Measurements from ENCODE around the gene ARPIN.
"Not testable (repeated sequence)": the region's sequence is repeated elsewhere in the genome, so short reads cannot be mapped to it uniquely, and the experiment has no call there.

ARPIN gene

DNA sequence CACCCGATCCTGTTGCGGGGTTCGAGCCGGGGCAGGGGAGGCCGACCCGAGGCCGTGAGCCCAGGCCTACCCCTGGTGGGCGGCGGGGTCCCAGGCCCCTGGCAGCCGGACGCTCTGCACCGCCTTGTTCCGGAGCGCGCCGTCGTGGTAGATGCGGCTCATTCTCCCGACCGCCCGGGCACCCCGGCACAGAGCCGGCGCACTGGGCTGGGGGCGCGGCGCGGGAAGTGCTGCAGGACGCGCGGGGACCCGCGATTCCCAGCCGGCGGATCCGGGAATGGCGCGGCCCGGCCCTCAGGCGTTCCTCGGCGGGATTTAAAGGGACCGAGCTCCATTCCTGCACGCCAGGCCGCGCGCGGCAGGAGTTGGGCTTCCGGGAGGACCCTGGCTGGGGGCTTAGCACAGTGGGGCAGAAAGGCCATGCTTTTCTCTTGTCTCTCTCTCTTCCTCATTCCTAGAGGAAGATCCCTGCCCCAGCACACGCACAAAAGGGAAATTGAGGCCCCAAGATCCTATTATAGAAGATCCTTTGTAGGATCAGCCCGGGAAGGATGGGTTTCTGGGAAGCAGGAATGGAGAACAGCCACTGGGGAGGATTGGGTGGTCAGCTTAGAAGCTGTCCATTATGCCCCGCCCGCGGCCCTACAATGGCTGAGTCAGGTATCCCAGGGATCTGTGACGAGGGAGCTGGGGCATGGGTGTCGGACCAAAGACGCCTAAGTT is at the start of gene ARPIN:
Gene ARPIN (minus strand): TSS at position 279 of the 723 bp plus-strand sequence. CDS start 117 bp downstream, at position 162.
- no peak for DNase-seq

GRCh38 chr15:89958107-89958805 is 45.5 kb upstream of the ARPIN start:
- no peak for DNase-seq

- DNase-seq, result not testable (repeated sequence)
These were observed 42.8 kb upstream of the ARPIN start for GRCh38 chr15:89955449-89955998.

GRCh38 chr15:89954541-89954940 is 41.8 kb upstream of the ARPIN start:
- no peak for DNase-seq

DNA sequence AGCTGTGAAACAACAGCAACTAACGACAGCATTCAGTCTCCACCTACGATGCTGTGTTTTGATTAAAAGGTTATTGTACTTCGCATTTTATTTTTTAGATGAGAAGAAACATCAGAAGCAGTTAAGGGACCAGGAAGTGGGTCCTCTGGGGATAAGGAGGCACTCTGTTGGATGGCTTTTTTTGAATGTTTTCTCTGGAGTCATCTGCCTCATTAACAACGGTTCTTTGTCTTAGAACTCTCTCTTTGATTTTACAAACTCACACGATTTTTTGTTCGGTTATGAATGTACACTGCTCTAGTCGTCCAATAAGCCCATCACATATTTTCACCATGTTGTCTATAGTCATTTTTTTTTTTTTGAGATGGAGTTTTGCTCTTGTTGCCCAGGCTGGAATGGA is 36.0 kb upstream of the ARPIN start:
- no peak for DNase-seq

DNA sequence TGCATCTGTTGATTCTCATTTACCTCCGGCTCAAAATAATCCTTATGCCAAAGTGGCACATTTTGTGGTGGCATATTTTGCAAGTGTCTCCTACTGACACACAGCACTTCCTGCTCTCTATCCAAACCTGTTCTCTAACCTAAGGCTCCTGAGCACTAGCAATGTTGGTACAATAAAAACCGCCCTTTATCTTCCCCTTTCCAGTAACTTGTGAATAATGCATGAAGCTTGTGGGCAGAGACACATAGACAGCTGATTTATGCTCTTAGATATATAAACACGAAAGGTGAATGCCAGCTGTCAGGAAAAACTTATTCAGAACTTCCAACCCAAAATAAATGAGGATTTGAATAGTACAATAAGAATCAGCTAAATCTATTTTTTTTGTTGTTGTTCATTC is 34.6 kb upstream of the ARPIN start:
- DNase-seq, result no peak

DNA sequence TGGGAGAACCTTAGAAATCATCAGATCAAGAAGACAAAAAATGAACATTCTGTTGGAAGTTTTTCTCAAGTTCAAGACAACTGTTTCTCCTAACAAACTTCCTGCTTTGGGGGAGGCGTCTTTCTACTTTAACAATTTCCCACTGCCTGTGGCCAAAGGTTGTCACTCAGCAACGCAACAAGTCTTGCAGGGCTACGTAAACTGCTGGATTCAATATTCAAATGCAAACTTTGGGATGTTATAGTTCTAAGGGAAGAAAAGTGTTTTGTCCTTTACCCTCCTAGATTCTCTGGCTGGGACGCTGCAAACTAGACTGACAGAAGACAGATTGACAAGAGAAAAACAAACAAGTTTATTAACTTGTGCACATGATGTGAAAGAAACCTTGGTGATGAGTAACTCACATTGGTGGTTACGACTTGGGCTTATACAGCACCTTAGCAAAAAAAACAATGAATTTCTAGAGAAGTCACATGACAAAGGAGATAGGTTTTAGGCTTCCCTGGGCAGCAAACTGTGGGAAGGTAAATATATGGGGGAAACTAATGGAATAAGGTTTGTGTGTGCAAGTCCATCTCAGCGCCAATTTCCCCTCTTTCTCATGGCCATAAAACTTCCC is 34.0 kb upstream of the ARPIN start:
- no peak for DNase-seq

- DNase-seq, result not testable (repeated sequence)
These were observed 31.0 kb upstream of the ARPIN start for GRCh38 chr15:89943721-89944120.

DNA sequence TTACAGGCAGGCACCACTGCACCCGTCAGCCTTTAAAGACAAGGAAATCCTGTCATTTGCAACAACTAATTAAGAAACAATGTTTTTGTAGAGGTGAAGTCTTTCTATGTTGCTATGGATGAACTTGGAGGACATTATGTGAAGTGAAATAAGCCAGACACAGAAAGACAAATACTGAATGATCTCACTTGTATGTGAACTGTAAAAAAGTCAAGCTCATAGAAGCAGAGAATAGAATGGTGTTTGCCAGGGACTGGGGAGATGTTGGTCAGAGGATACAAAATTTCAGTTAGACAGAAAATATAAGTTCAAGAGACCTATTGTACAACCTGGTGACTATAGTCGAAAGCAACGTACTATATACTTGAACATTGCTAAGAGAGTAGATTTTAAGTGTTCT is 27.2 kb upstream of the ARPIN start:
- no peak for DNase-seq

DNA sequence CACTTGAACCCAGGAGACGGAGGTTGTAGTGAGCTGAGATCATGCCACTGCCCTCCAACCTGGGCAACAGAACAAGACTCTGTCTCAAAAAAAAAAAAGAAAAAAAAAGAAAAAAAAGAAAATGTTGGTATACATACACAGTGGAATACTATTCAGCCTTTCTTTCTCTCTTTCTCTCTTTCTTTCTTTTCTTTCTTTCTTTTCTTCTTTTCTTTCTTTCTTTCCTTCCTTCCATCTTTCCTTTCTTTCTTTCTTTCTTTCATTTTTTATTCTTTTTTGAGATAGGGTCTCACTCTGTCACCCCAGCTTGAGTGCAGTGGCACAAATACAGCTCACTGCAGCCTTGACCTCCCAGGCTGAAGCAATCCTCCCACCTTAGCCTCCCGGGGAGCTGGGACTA is 26.6 kb upstream of the ARPIN start:
- not testable (repeated sequence) for DNase-seq

DNA sequence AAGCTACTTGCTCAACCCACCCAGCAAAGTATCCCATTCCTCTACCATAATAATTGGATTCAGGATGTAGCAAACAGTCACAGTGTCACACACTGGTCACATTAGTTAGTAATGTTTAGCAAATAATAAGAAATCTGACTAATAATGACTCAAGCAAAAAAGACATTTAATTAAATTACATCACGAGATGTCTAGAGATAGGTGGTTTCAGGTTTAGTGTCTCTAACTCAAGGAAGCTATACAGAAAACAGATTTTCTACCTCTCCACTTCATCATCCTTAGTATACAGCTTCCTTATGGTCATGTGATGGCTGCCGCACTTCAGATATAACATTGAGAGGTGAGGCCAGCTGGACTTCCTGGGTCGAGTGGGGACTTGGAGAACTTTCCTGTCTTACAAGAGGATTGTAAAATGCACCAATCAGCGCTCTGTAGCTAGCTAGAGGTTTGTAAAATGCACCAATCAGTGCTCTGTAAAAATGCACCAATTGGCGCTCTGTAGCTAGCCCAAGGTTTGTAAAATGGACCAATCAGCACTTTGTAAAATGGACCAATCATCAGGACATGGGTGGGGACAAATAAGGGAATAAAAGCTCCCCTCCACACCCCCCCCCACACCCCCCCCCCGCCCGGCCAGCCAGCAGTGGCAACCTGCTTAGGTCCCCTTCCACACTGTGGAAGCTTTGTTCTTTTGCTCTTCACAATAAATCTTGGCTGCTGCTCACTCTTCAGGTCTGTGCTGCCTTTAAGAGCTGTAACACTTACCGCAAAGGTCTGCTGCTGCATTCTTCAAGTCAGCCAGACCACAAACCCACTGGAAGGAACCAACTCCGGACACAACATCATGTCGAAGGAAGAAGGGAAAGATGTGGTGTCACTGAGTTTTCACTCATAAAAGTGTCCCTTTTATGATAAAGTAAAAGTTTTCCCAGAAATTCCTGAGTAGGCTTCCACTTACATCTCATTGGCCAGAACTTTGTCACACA is 24.9 kb upstream of the ARPIN start:
- DNase-seq, result no peak

DNA sequence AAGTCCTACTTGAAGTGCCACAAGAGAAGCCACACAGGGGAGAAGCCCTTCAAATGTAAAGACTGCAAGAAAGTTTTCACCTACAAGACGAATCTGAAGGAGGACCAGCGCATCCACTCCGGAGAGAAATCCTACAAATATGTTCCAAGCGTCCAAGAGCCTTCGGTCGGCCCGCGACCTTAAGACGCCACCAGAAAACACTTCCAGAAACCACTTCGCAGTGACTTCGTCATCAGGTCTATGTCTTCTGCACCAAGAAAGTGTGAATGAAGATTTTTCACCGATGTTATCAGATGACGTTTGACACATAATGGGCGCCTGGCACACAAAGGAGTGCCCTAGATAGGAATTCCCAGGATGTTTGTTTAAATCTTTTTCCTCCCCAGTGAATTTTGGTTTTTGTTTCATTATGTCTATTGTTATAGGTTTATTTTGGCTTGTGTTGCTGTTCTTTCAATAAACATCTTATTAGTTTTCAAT is 24.1 kb upstream of the ARPIN start:
- no peak for DNase-seq

GRCh38 chr15:89936051-89936785 is 23.5 kb upstream of the ARPIN start:
- no peak for DNase-seq

DNA sequence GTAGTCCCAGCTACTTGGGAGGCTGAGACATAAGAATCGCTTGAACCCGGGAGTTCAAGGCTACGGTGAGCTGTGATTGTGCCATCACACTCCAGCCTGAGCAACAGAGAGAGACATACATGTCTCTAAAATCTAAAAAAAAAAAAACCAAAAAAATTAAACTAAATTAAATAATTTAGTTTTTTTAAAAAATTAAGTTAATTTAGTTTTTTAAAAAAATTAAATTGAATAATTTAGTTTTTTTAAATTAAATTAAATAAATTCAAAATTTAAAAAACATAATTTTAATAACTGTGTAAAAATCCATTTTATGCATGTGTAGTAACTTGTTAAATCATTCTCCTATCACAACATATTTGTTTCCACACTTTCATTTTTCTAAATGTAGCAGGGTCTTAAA is 20.1 kb upstream of the ARPIN start:
- no peak for DNase-seq

DNA sequence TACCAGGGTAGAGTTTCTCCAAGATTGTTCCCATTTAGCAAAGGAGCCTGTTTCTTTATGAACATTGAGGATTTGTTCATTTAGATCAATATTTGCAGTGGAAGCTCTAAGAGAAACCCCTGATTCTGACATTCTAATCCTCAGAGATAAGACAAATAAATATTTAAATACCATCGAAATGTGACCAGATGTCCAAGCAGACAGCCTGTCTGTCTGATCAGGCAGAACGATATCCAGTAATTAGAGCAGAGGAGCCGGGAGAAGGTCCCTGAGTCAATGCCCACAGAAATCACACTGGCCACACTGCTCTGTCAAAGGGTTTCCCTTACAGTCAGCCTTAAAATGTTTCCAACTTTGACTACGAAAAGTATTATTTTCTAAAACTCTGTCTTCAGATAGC is 15.7 kb upstream of the ARPIN start:
- no peak for DNase-seq

DNA sequence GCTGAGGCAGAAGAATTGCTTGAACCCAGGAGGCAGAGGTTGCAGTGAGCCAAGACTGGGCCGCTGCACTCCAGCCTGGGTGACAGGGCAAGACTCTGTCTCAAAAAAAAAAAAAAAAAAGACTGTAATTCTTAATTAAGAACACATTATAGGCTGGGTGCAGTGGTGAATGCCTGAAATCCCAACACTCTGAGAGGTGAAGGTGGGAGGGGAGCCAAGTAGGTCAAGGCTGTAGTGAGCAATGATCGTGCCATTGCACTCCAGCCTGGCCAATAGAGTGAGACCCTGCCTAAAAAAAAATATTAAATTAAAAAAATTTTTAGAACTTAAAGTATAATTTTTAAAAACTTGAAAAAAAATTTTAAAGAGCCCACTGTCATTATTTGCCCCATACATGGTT is 13.4 kb upstream of the ARPIN start:
- DNase-seq, result no peak

DNA sequence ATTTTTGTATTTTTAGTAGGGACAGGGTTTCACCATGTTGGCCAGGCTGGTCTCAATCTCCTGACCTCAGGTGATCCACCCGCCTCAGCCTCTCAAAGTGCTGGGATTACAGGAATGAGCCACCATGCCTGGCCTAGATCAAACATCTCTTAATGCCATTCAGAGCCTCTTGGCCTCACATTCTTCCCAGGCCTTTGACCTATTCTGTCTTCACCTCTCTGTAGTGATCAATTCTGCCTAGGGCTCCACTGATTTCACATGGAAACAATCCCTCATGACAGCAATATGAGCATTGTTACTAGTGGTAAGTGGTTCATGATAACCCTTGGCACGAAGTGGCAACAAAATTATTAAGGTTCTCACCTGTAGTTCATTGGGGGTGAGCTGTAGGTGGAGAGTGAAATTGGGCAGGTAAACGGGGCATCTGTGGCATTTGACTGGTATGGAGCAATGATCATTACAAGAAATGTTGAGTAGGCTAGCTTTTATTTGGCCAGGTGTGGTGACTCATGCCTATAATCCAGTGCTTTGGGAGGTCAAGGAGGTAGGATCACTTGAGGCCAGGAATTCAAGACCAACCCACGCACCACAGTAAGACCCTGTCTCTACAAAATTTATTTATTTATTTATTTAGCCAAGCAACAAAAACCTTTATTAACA is 4.8 kb upstream of the ARPIN start:
- DNase-seq, result no peak

DNA sequence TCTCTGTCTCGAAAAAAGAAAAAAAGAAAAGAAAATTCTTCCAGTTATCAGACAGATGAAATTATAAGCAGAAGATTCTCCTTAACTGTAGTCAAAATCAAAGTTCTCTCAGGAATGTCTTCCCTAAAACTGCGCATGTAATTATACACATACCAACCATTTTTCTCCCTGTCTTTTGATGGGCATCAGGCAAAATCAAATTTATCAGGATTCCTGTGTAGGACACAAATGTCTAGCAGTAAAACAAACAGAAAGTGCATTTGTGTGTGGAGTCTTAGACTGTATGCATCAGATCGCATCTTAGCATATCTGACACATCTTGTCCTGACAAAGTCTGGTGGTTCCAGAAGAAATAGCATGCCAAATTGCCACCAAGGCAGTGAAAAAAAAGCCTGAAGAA is 3.9 kb upstream of the ARPIN start:
- no peak for DNase-seq

GRCh38 chr15:89912145-89912673 is 543 bp downstream of the ARPIN start:
- no peak for DNase-seq

- DNase-seq, result no peak
These were observed 1.7 kb downstream of the ARPIN start for GRCh38 chr15:89910891-89911626.
